Measurements from ENCODE around the gene ZNF283.
"Not testable (repeated sequence)": the region's sequence is repeated elsewhere in the genome, so short reads cannot be mapped to it uniquely, and the experiment has no call there.

Gene ZNF283

DNA sequence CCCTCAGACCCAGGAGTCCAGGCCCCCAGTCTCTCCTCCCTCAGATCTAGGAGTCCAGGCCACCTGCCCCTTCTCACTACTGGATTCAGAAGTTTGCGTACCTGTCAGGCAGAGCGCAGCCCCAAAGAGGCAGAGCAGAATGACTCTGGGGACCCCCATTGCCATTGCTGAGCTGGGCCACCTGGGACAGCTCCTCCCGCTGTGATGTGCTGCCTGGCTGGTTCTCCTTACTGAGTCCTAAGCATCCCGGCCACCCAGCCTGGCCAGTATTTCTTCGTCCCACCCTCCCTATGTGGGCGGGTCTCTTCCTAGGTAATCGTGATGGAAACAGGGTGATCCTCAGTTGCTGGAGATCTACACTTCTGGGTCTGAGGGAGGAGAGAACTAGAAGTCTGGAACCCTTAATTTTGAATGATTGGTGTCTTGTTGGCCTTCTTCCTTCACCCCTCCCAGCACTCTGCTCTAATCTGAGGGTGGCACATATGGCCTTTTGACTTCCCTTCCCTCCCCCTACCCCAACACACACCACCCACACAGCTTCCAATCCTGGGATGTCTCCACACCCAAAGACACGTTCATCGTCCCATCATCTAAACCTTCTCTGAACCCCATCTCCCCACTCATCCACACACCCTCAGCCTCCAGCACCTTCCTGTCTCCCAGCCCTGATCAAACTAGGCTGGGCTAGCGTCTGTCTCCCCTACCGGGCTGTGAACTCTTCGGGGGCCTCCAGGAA, 24.7 kb upstream of the ZNF283 start, which contains the start of gene LYPD5:
Gene LYPD5, minus strand, starts transcription at position 232 of the 736 bp plus-strand sequence. Its CDS starts 67 bp downstream, at position 165.
- DNase-seq, result no peak

DNA sequence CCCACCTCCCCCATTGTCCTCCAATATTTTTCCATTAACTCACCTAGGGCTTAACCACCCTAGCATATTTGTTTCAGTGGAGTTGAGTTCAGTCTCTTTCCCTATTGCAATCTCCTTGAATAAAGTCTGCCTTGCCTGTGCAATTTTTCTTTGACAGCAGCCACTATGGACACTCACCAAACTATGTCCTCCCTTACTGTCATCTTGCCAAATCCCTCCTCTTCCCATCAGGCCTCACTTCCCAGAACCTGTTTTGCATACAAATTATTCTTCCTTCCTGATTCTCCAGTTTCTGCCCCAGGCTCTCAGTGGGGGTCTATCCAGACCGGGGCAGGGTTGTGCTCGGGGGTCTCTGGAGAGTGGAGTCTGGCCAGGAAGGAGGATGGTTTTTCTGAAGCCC, 22.7 kb upstream of the ZNF283 start:
- DNase-seq, result no peak

DNA sequence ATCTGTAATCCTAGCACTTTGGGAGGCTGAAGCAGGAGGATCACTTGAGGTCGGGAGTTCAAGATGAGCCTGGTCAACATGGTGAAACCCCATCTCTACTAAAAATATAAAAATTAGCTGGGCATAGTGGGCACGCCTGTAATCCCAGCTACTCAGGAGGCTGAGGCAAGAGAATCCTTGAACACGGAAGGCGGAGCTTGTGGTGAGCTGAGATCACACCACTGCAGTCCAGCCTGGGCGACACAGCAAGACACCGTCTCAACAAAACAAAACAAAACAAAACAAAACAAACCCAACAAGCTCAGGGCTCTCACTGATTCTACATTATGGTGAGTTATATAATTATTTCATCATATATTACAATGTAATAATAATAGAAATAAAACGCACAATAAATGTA, 20.7 kb upstream of the ZNF283 start:
- DNase-seq, result not testable (repeated sequence)

DNA sequence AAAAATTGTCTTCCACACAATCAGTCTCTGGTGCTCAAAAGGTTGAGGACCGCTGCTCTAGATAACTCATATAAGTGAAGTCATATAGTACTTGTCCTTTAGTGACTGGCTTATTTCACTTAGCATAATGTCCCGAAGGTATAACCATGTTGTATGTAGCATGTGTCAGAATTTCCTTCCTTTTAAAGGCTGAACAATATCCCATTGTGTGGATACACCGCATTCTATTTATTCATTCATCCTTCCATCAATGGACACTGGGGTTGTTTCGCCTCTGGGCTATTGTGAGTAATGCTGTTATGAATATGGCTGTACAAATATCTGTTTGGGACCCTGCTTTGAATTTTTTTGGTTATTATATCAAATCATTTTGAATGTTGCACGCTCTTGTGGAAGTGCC, 20.3 kb upstream of the ZNF283 start:
- DNase-seq, result no peak

DNA sequence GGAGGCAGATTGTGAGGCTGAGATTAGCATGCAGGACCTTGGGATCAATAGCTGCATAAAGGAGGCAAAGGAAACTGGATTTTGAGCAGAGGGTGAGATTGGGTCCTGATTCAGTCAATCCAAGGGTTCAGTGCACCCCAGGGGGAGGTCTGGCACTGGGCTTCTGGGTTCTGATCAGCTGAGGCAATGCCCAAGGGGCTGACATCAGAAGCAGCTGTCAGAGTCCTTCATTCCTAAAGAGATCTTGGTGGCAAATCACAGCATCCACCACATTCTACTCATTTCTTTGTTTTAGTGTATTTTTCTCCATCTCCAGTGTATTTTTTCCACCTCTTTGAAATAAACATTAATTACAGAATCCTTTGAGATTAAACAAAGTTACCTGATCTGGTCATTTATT, 19.5 kb upstream of the ZNF283 start:
- DNase-seq, result no peak

DNA sequence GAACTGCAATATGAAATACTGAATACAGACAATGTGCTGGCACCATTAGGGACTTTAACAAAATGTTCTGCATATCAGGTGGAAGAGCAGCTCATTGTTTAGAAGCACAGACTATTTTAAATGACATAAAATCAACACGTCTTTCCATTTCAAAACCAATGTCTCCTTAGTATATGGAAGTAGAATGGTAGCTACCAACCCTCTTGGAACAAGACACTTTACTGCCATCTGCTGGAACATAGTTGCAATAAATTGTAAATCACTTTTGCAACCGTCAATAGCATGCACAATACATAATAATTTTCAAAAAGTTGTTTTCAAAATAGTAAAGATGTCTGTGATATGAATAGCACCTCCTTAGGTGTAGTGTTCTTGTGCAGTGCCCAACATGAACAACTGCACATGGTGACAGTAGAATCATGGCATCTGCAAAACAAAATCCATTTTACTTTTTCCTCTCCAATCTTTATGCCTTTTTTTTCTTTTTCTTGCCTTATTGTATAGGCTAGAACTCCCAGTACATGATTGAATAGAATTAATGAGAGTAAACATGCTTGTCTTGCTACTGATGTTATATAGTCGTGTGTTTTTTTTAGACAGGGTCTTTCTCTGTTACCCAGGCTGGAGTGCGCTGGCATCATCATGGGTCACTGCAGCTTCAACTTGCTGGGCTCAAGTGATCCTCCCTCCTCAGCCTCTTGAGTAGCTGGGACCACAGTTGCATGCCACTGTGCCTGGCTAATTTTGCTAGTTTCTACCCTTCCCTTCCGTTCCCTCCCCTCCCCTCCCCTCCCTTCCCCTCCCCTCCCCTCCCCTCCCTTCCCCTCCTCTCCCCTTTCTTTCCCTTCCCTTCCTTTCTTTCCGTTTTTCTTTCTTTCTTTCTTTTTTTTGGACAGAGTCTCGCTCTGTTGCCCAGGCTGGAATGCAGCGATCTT, 17.1 kb upstream of the ZNF283 start:
- no peak for DNase-seq

DNA sequence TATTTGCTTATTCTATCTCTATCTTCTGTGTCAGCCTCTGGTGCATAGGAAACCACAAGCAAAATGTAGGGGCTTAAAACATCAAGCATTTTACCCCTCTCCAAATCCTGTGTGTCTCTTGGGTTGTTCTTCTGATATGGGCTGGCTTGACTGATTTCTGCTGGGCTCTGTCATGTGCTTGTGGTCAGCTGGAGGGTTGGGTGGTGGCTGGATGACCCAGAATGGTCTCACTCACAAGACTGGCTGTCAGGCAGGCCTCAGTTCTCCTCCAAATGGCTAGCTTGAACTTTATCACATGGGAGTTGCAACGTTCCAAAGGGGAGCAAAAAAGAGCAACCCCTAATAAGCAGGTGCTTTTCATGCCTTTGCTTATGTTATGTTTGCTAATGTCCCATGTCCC, 15.3 kb upstream of the ZNF283 start:
- no peak for DNase-seq

DNA sequence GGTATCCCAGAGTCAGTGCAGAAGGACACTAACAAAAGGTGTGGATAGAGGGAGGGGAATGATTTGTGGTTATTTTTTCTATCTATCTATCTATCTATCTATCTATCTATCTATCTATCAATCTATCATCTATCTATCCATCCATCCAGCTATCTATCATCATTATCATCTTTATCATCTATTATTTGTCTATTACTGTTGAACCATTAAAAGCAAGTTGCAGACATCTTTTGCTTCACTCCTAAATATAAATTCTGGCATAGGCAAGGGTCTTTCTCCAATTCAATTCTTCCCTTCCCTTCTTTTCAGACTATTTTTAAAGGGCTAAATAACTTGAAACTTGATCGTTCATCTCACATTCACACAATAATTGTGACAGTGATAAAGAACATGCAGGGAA, 14.9 kb upstream of the ZNF283 start:
- DNase-seq, result no peak

DNA sequence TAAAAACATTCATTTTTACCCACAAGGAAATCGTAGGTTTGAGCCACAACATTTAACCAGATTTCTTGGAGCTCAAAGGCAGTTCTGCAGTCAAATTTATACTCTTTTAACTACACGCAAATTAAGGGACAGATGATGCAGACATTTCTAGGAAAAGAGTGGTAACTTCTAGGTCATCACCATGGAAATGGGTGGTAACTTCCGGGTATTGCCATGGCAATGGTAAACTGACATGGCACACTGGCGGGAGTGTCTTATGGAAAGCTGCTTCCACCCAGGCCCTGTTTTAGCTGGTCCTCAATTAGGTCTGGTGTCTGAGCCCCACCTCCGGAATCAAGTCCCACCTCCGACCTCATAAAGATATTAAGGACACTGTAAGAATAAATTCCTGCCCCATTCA, 14.4 kb upstream of the ZNF283 start:
- DNase-seq, result no peak

DNA sequence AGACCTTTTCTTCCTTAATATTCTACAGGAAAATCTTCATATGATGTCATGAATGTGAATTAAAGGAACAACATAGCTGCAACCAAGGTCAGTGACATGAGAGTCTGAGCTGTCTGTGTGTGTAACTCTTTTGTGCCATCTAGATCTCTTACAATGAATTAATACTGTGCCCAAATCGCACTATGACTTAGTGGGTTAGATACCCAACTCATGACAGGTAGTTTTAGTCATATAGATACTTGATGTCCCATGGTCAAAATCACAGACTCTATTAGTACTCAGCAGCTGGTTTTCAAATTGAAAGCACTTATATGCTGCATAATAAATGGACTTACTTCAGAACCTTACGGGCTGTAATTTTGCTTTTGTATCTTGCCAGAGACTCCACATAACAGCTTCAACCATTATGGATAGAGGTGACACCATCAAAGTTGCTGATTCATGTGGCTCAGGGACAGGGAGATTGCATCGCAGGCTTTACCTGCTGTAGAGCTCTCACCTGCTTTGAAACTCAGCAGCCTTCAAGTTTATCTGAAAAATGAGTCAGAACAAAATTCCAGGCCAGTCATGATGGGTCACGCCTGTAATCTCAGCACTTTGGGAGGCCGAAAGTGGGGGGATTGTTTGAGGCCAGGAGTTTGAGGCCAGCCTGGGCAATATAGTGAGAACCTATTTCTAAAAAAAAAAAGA, 12.3 kb upstream of the ZNF283 start:
- no peak for DNase-seq

DNA sequence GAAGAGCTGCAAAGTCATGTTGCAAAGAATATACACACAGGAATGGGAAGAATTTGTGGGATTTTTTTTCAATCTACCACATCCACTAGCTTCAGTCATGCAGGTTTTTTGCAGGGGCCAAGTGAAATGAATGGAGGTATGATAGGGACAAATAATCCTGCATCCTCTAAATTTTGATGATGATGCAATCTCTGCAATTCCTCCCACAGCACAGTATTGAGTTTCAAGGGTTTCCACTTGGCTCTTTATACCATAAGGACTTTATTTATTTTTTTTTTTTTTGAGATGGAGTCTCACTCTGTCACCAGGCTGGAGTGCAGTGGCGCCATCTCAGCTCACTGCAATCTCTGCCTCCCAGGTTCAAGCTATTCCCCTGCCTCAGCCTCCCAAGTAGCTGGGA, 9.7 kb upstream of the ZNF283 start:
- DNase-seq, result not testable (repeated sequence)

DNA sequence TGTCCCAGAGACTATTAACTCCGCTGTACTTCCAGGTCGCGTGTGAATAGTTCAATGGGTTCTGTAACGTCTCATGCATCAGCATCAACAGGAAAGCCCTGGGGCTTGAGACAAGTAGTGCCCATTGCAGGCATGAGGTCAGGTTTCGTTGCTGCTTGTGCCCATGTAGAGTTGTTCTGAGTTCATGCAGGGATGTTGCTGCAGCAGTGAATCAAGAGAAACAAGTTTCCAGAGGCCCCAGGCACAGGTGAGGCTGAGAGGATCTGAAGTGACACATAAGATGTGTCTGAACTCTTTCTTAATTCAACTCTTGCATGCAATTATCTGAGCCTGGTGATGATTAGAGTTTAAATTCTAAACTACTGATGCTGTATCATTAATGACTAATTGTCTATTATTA, 8.6 kb upstream of the ZNF283 start:
- no peak for DNase-seq

DNA sequence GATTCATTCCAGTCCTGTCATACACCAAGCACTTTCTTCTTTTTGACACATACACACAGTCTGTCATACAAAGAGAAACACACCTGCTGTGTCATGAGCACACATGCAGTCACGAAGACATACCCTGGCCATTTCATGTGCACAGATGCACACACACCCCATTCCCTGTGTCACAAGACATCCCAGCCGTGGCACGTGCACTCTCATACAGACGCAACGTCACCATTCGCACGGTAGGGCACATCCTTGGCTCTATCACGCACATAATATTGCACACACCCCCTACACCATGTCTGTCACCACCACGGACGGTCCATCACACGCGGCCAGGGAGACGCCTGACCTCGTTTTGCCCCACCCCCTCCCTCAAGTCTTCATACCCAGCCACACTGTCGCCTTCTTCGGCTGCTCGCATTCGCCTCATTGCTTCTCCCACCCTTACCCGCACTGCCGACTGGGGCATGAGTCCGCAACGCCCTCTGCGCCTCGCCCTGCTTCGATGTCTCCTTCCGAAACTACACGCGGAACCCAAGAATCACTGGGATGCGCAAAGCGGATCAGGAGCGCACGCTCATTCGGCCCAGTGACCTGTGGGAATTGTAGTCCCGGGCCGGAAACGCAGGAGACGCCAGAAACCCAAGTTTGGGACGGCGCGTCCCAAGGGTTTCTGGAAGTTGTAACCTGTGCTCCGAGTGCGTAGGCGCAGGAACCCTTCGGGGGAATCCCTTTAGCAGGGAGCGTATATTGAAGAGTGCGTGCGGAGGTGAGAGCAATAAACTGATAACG, 6.8 kb upstream of the ZNF283 start:
- DNase-seq, result no peak

DNA sequence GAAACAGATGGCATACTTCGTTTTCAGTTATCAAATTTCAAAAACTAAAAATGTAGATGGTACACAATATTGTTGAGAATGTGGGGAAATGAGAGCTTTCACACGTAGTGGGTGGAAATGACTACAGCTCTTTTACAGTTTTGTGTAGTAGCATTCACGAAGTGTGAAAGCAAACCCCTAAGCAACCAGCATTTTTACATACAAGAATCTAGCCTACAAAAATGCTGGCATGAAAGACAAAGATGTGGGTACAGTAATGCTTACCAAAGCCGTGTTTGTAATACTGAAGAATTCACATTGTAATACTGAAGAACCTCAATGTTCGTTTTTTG, 6.3 kb upstream of the ZNF283 start:
- DNase-seq, result no peak

DNA sequence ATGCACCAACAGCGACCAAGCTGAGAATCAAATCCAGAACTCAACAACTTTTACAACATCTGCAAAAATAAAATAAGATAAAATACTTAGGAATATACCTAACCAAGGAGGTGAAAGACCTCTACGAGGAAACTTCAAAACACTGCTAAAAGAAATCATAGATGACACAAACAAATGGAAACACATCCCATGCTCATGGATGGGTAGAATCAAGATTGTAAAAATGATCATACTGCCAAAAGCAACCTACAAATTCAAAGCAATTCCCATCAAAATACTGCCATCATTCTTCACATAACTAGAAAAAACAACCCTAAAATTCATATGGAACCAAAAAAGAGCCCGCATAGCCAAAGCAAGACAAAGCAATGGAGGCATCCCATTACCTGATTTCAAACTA, 3.3 kb upstream of the ZNF283 start:
- not testable (repeated sequence) for DNase-seq

DNA sequence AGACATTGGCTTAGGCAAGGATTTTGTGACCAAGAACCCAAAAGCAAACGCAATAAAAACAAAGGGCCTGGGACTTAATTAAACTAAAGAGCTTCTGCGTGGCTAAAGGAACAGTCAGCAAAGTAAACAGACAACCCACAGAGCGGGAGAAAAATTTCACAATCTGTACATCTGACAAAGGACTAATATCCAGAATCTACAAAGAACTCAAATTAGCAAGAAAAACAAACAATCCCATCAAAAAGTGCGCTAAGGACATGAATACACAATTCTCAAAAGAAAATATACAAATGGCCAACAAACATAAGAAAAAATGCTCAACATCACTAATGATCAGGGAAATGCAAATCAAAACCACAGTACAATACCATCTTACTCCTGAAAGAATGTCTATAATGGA, 2.5 kb upstream of the ZNF283 start:
- not testable (repeated sequence) for DNase-seq

DNA sequence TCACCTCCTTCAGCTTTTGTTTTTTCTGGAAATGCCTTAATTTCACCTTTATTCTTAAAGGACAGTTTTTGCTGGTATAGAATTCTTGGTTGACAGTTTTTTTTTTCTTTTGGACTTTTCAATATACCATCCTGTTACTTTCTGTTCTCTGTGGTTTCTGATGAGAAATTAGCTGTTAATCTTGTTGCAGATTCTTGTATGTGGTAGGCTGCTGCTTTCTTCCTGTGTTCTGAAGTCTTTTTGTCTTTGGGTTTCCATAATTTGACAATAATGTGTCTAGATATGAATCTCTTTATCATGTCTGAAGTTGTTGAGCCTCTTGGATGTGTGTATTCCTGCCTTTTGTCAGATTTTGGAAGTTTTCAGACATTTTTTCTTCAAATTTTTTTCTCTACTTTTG, 12.0 kb downstream of the ZNF283 start:
- no peak for DNase-seq

DNA sequence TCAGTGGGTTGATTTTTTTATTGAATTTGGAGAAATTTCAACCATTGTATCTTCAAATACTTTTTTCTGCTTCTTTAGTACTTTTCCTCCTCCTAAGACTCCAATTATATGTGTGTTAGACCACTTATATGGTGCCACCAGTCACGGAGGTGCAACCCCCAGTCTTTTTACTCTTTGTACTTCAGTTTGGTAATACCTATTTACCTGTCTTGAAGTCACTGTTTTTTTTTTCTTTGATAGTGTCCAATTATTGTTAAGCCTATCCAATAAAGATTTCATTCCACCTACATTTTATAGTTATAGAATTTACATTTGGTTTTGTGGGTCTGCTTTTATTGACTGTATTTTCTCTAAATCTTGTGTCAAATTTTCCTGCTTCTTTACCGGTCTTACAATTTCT, 14.9 kb downstream of the ZNF283 start:
- DNase-seq, result no peak

DNA sequence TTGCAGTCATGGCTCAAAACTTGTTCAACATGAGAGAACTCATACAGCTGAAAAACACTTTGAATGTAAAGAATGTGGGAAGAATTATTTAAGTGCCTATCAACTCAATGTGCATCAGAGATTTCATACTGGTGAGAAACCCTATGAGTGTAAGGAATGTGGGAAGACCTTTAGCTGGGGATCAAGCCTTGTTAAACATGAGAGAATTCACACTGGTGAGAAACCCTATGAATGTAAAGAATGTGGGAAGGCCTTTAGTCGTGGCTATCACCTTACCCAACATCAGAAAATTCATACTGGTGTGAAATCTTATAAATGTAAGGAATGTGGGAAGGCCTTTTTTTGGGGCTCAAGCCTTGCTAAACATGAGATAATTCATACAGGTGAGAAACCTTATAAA, 20.1 kb downstream of the ZNF283 start:
- DNase-seq, result no peak

DNA sequence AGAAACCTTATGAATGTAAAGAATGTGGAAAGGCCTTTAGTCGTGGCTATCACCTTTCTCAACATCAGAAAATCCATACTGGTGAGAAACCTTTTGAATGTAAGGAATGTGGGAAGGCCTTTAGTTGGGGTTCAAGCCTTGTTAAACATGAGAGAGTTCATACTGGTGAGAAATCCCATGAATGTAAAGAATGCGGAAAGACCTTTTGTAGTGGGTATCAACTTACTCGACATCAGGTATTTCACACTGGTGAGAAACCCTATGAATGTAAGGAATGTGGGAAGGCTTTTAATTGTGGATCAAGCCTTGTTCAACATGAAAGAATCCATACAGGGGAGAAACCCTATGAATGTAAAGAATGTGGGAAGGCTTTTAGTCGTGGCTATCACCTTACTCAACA, 20.8 kb downstream of the ZNF283 start:
- no peak for DNase-seq

DNA sequence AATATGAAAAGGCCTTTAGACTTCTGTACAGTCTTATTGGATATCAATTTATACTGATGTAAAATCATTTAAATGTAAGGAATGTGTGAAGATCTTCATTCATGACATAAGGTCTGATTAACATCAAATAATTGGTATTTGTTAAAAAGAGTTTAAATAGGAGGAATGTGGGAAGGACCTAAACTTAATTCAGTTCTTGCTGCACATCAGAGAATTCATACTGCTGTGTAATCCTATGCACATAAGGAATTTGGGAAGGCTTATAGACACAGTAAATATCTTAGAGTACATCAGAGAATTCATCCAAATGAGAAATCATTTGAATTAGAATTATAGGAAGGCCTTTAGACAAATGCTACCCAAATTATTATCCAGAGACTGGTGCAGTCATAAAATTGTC, 21.7 kb downstream of the ZNF283 start:
- DNase-seq, result no peak

DNA sequence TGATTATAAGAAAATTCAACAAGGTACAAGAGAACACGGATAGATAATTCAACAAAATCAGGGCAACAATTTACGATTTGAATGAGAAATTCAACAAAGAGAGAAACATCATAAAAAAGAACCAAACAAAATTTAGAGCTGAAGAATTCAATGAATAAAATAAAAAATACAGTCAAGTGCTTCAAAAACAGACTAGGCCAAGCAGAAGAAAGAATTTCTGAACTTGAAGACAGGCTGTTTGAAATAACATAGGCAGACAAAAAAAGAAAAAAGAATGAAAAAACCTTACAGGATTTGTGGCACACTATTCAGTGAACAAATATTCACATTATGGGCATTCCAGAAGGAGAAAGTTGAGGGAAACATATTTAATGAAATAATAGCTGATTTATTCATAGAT, 31.1 kb downstream of the ZNF283 start:
- no peak for DNase-seq

DNA sequence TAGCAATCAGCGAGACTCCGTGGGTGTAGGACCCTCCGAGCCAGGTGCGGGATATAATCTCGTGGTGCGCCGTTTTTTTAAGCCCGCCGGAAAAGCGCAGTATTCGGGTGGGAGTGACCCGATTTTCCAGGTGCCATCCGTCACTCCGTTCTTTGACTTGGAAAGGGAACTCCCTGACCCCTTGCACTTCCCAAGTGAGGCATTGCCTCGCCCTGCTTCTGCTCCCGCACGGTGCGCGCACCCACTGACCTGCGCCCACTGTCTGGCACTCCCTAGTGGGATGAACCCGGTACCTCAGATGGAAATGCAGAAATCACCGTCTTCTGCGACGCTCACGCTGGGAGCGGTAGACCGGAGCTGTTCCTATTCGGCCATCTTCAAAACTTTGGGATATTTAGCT, 39.8 kb downstream of the ZNF283 start:
- not testable (repeated sequence) for DNase-seq

Data from activated effector memory CD4-positive, alpha-beta T cell treated with Interleukin-2 at 50 U/mL for 16 hours (primary cell).